ACC112 (cell line): ENCODE measurements around the gene ACTL6B.
"Not testable (repeated sequence)": the region's sequence is repeated elsewhere in the genome, so short reads cannot be mapped to it uniquely, and the experiment has no call there.

Experiments used
- H2AFZ ChIP-seq: fragments of 200-600 bp; sonication (generic); one replicate; pipeline ENCODE4 v1.6.0; 2017; ENCODE audit warnings: antibody characterized with exemption, low read length; ENCODE audit not compliant: unreplicated experiment
- H3K27ac ChIP-seq: fragments of 200-600 bp; sonication (generic); 2 replicates; pipeline ENCODE4 v1.5.1; 2014; ENCODE audit warnings: low read depth, mild to moderate bottlenecking, antibody characterized with exemption, low read length, moderate library complexity
- H3K27me3 ChIP-seq: fragments of 200-600 bp; sonication (generic); 2 replicates; pipeline ENCODE4 v1.6.1; 2014; ENCODE audit warnings: mild to moderate bottlenecking, antibody characterized with exemption, low read length, moderate library complexity, mixed read lengths; ENCODE audit not compliant: insufficient read depth
- H3K36me3 ChIP-seq: fragments of 200-600 bp; sonication (generic); 2 replicates; pipeline ENCODE4 v1.6.1; 2016; ENCODE audit warnings: mild to moderate bottlenecking, antibody characterized with exemption, low read length, moderate library complexity, mixed read lengths; ENCODE audit not compliant: insufficient read depth
- H3K4me1 ChIP-seq: fragments of 200-600 bp; sonication (generic); one replicate; pipeline ENCODE4 v1.6.1; 2016; ENCODE audit warnings: low read length, mixed read lengths; ENCODE audit not compliant: insufficient read depth, unreplicated experiment, control insufficient read depth
- H3K4me3 ChIP-seq: fragments of 200-600 bp; sonication (generic); 2 replicates; pipeline ENCODE4 v1.5.1; 2014; ENCODE audit warnings: mild to moderate bottlenecking, low read depth, low read length
- H3K79me2 ChIP-seq: fragments of 200-600 bp; sonication (generic); one replicate; pipeline ENCODE4 v1.6.0; 2016; ENCODE audit warnings: low read length; ENCODE audit not compliant: control insufficient read depth, unreplicated experiment, insufficient read depth

The ACTL6B gene

DNA sequence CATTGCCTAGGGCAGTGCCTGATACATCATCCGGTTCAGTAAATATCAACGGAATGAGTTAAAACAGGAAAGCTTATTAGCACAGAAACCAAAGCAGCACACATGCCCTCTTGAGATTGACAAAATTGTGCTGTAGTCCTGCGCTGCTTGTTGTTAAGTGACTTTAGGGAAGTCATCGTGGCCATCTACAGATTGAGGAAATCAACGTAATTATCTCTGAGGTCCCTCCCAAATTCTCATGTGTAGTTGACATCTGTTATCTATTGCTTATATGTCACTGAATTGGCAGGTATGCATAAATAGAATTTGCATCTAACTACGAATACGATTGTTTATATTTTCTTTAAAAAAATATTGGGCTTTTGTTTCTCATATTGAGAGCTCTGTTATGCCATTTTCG is 13.8 kb upstream of the ACTL6B start:
- Histone ChIP-seq H2AFZ (no peak overlapping the region), H3K36me3 (no peaks in the 10 kb centered on the region), H3K27me3 (no peaks in the 10 kb centered on the region), H3K79me2 (peaks cover 14% of the 10 kb centered on the region), H3K4me3 (no peak overlapping the region), H3K27ac (no peak overlapping the region), H3K4me1 (no peaks in the 10 kb centered on the region)

- not testable (repeated sequence) for H3K27me3 ChIP-seq, H2AFZ ChIP-seq, H3K4me1 ChIP-seq, H3K27ac ChIP-seq, H3K4me3 ChIP-seq, H3K79me2 ChIP-seq, H3K36me3 ChIP-seq
Measured at GRCh38 chr7:100669106-100669505, 12.9 kb upstream of the ACTL6B start.

DNA sequence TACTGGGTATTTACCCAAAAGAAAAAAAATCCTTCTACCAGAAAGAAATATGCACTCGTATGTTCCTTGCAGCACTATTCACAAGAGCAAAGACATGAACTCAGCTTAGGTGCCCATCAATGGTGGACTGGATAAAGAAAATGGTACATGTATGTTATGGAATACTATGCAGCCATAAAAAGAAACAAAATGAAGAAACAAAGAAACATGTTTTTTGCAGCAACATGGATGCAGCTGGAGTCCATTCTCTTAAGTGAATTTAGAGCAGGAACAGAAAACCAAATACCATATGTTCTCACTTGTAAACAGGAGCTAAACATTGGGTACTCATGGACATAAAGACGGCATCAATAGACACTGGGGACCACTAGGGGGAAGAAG is 11.8 kb upstream of the ACTL6B start:
- Histone ChIP-seq H2AFZ (no peak overlapping the region), H3K79me2 (no peaks in the 10 kb centered on the region), H3K27me3 (no peaks in the 10 kb centered on the region), H3K27ac (no peak overlapping the region), H3K36me3 (no peaks in the 10 kb centered on the region), H3K4me1 (no peaks in the 10 kb centered on the region), H3K4me3 (no peak overlapping the region)

DNA sequence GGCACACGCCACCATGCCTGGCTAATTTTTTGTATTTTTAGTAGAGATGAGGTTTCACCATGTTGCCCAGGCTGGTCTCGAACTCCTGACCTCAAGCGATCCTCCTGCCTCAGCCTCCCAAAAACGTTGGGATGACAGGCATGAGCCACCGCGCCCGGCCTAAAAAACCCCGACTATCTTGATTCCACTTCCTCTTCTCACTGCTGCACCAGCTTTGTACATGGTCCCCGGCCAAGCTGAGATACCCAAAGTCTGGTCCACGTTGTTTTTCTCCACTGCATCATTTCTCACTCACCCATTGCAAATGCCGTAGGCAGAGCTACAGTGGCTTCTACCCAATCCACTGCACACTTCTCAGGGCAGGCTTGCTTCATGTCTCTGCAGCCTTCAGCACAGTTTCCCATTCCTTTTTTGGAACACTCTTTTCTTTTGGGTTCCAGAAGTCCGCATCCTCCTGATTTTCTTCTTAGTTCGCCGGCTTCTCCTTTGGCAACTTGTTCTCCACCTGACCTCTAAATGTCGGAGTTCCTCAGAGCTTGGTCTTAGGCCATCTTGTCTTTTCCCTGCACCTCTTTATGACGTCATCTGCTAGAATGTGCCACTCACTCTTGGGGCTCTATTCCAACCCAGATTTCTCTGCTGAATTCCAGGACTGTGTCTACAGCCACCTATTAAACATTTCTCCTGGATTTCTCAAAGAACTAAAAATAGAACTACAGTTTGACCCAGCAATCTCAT is 11.3 kb upstream of the ACTL6B start:
- Histone ChIP-seq H3K27me3 (no peaks in the 10 kb centered on the region), H3K4me1 (no peaks in the 10 kb centered on the region), H3K79me2 (no peaks in the 10 kb centered on the region)

GRCh38 chr7:100665168-100665726 is 9.0 kb upstream of the ACTL6B start:
- Histone ChIP-seq H3K36me3 (no peaks in the 10 kb centered on the region), H2AFZ (no peak overlapping the region), H3K79me2 (no peaks in the 10 kb centered on the region), H3K4me1 (no peaks in the 10 kb centered on the region), H3K27me3 (no peaks in the 10 kb centered on the region), H3K27ac (no peak overlapping the region), H3K4me3 (no peak overlapping the region)

More for the DNA sequence above, 11.3 kb upstream of the ACTL6B start:
- no peaks in the 10 kb centered on the region for H3K36me3 ChIP-seq
- no peak overlapping the region for H3K27ac ChIP-seq
- no peak overlapping the region for H2AFZ ChIP-seq
- no peak overlapping the region for H3K4me3 ChIP-seq

DNA sequence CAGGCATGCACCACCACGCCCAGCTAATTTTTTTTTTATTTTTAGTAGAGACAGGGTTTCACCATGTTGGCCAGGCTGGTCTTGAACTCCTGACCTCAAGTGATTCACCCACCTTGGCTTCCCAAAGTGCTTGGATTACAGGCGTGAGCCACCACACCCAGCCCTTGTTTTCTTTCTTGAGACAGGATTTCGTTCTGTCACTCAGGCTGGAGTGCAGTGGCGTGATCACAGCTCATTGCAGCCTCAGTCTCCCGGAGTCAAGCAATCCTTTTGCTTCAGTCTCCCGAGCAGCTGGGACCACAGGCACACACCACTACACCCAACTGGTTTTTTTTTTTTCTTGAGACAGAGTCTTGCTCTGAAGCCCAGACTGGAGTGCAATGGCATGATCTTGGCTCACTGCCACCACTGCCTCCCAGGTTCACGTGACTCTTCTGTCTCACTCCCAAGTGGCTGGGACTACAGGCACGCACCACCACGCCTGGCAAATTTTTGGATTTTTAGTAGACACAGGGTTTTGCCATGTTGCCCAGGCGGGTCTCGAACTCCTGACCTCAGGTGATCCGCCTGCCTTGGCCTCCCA is 6.0 kb upstream of the ACTL6B start:
- not testable (repeated sequence) for H3K27me3 ChIP-seq, H2AFZ ChIP-seq, H3K79me2 ChIP-seq, H3K27ac ChIP-seq, H3K4me1 ChIP-seq, H3K4me3 ChIP-seq, H3K36me3 ChIP-seq

- Histone ChIP-seq H2AFZ (no peak overlapping the region), H3K4me1 (no peaks in the 10 kb centered on the region), H3K27ac (no peak overlapping the region), H3K79me2 (no peaks in the 10 kb centered on the region), H3K27me3 (peaks cover 42% of the 10 kb centered on the region), H3K4me3 (no peak overlapping the region), H3K36me3 (no peaks in the 10 kb centered on the region)
Measured at GRCh38 chr7:100654908-100655831, 1.1 kb downstream of the ACTL6B start.

- H3K27ac ChIP-seq, result no peak overlapping the region
- peaks cover 40% of the 10 kb centered on the region for H3K27me3 ChIP-seq
- H3K4me1 ChIP-seq, result no peaks in the 10 kb centered on the region
- H3K79me2 ChIP-seq, result no peaks in the 10 kb centered on the region
- no peak overlapping the region for H3K4me3 ChIP-seq
- no peak overlapping the region for H2AFZ ChIP-seq
- no peaks in the 10 kb centered on the region for H3K36me3 ChIP-seq
Measured at GRCh38 chr7:100649826-100650565, 6.3 kb downstream of the ACTL6B start.

GRCh38 chr7:100642534-100642907 is 13.7 kb downstream of the ACTL6B start:
- Histone ChIP-seq H3K79me2 (no peaks in the 10 kb centered on the region), H3K27me3 (peaks cover 20% of the 10 kb centered on the region), H3K4me1 (no peaks in the 10 kb centered on the region), H3K36me3 (no peaks in the 10 kb centered on the region), H3K4me3 (no peak overlapping the region), H2AFZ (no peak overlapping the region), H3K27ac (no peak overlapping the region)

DNA sequence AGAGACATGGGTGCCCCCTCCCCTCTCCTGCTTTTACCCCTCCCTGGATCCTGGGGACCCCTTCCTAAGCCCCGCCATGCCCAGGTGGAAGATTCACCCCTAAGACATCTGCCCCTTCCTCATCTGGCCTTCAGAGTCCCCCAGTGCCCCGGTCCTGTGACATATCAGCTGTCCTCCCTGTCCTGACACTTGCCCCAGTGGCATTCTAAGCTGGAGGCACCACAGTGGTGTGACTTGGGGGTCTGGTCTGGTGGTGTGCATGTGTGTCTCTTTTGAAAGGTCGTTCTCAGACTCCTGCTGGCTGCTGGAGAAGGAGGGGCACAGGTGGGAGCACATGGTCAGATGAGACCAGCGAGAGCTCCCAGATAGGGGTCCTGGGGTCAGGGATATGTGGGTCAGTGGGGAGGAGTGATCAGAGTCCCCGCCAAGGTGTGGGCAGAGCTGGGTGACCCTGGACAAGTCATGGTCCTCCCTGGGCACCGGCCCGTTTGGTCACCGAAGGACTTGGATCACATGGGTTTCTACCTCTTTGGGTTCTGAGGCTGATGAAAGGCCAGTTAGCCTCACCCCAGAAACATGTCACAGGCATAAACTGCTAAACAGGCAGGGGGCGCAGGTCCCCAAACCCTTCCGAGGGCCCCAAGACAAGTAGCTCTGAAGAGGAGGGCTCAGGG is 14.3 kb downstream of the ACTL6B start:
- no peaks in the 10 kb centered on the region for H3K36me3 ChIP-seq
- no peak overlapping the region for H2AFZ ChIP-seq
- no peaks in the 10 kb centered on the region for H3K79me2 ChIP-seq
- H3K4me3 ChIP-seq, result no peak overlapping the region
- no peaks in the 10 kb centered on the region for H3K4me1 ChIP-seq
- no peak overlapping the region for H3K27ac ChIP-seq
- H3K27me3 ChIP-seq, result peaks cover 15% of the 10 kb centered on the region; the same call in 1 of the 2 replicates
